GM13977 (cell line): ENCODE results near the gene CADM1.

Experiments
- DNase-seq: peaks from one replicate; pipeline ENCODE4 v3.0.0; 2012; ENCODE audit warnings: low spot score
- CTCF ChIP-seq: IDR thresholded peaks from 2 replicates; pipeline ENCODE4 v1.5.1; 2012; ENCODE audit warnings: mild to moderate bottlenecking, control low read depth; ENCODE audit not compliant: insufficient read depth; ENCODE audit errors: extremely low read depth, missing control alignments
- in situ Hi-C: fragments of 300-500 bp; cut with MboI; formaldehyde crosslinking; loops from one replicate; pipeline ENCODE4 v1.12.0; 2022; ENCODE audit warnings: low sequenced_read_pairs, low pct_unique_long_range_greater_than_20kb, mixed read lengths, inconsistent platforms; ENCODE audit not compliant: unreplicated experiment

Gene CADM1

DNA sequence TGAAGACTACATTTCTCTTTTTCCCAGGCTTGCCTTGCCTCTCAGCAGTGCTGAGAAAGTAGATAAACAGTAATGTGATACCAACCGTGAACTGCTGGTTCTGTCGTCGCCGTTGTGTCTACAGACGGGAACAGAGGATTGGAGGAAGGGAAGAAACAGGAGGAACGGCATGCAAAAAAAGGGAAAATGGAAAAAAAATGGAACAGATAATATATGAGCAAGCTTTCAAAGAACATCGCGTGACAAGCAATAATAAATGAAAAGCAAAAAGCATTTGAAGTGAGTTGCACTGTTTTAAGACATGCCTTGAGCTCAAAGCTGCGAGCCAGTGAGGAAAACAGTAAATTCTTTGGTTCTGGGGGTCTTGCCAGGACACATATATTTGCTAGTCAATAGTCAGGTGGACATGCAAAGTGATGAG is 305.9 kb downstream of the CADM1 start:
- in situ Hi-C loops, result no loop called here
- no peak for TF ChIP-seq CTCF
- no peak for DNase-seq

DNA sequence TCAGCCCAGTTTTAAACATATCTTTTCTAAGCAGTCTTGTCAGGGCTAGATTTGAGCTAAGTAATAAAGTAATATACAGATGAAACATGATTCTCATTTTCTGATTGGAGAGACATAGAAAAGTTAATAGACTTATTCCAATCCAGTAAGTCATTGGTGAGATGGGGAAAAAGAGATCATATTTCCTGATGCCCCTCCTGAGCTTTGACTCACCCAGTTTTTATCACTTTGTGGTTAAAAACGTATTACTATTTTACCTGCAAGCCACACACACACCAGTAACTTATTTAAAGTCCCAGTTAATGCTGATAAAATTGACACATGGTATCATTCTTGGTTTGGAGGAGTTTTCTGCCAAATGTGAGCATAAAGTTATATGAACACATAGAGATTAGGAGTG is 306.8 kb downstream of the CADM1 start:
- TF ChIP-seq CTCF, result no peak
- no peak for DNase-seq
- in situ Hi-C loops, result no loop called here

DNA sequence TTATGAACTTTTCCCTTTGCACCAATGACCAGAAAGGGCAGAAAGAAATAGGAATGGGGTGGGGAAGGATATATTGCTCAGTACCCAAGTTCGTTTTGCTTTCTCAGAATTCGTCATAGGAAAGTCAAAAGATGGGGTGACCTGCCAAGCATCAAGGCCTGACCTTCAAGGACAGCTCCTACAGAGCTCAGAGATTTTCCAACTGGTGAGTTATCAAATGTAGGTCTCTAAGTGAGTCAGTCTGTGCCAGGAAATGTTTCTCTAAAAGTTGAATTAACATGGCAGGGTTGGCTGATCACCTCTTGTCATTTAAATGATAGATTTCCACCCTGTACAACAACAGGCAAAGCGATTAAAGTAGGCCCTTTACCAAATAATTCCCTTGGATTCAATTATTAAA is 307.2 kb downstream of the CADM1 start:
- in situ Hi-C loops, result no loop called here

DNA sequence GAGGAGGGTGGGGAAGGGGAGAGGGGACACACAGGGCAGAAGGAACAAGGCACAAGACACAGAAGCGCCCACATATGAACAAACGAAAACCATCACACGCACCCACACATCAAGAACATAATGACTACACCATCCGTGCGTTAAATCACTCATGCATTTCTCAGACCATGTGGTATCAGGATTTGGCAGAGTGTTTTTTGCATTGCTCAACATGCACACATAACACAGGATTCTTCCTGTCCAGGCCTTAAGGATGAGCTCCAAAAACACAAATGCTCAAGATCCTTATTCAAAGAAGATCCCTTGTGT is 309.5 kb downstream of the CADM1 start:
- TF ChIP-seq CTCF, result no peak
- in situ Hi-C loops, result no loop called here
- no peak for DNase-seq

More for the DNA sequence above, 307.2 kb downstream of the CADM1 start:
- no peak for TF ChIP-seq CTCF
- no peak for DNase-seq

DNA sequence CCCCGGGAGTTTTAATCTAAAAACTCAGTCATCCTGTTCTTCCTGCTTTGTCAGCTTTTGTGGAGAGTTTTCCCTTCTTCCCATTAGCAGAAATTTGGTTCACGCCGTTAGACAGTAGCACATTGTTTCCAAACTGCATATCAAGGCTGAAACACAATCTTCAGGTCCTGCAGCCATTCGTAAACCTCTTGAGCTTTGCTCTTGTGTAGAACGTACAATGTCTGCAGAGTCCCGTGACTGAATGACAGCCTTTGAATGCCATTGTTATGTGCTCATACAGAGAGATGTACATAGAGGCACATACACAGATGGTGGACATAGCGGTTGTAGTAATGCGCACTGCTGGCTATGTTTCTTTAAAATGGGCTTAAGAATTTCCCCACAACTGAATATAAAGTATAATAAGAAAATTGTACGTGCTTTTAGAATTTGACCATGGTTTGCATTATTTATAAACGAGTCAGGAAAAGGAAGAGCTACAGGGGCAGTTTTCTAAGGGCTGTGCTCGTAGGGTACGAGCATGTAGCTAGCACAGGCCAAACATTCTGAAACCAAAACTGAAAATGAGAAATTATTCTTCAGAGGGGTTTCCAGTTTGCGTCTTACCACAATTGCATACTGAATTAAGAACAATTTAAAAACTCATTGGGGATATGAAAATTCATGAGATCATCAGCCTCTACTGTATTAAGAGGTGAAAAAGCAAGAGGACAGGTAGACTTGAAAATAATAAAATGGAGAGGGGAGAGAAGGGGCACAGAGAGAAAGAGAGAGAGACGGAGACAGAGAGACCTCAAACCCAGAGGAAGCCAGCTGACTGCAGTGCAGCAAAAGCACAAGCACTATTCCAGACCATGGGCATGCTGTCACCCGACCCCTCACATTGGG is 310.1 kb downstream of the CADM1 start:
- in situ Hi-C loops, result no loop called here
- TF ChIP-seq CTCF, result no peak
- peak; percentile 39 for DNase-seq

DNA sequence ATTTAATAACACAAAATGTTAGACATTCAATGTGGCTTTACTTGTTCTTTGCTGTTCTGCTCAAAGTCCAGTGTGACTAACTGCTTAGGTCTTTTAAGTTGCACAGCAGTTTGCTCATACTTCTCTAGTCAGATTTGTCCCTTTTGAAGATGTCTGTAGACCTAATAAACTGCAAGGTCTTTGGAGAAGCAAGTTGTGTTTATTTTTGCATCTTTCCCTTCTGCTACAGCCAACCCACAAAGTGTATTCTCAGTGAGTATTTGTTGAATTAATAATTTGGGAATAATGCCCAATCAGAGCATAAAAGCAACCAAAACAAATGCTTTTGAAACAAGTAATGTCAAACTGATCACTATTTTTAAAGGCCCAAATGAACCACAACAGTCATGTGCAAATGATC is 312.5 kb downstream of the CADM1 start:
- in situ Hi-C loops, result no loop called here
- no peak for DNase-seq
- TF ChIP-seq CTCF, result no peak
